ENCODE data around the gene CAPN5.

CAPN5 gene

GRCh38 chr11:77154381-77155081, 87.8 kb downstream of the CAPN5 start:
- DNase-seq: no peak

DNA sequence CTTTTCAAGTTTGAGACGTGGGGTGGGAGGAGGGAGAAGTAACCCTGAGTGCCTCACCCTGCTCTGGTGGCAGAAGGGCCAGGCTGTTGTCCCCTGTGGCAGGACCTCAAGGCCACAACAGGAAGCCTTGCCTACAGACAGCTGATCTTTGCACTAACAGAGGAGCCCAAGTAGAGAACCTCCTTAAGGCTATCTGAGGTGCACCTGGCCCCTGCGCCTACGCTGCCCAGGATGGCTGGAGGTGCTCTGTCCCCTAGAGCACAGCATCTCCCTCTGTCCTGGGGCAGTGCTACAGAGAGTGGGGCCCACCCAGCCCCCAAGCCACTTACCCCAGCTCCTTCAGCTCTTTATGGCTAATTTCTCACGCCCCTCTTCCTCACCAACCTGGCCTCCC, 88.3 kb downstream of the CAPN5 start:
- no peak for DNase-seq

- no peak for DNase-seq
These were observed 88.9 kb downstream of the CAPN5 start for GRCh38 chr11:77155556-77156130.

DNA sequence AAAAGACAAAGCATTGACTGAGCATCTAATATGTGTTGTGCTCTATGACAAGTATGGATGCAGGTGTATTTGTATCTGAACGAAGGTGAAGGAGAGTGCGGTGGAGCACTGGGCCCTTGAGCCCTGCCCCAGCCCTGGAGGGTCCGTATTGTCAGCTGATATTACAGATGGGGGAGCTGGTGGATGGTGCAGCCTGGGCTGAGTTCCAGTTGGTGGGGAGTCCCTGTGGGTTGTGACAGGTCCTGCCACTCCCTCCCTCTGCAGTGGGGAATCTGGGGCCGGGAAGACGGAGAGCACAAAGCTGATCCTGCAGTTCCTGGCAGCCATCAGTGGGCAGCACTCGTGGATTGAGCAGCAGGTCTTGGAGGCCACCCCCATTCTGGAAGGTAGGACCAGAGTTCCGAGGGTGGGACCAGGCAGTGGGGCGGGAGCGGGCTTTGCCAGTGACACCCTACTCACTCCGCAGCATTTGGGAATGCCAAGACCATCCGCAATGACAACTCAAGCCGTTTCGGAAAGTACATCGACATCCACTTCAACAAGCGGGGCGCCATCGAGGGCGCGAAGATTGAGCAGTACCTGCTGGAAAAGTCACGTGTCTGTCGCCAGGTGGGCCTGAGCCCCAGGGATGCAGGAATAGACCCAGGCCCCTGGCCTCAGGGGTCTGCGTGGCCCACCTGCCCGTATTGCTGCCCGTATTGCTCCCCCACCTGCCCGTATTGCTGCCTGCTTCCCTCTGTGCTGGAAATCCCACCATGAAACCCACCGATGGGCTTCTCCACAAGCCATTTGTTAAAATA, 89.8 kb downstream of the CAPN5 start:
- DNase-seq: no peak

- DNase-seq: no peak
These were observed 91.4 kb downstream of the CAPN5 start for GRCh38 chr11:77158041-77158695.

DNA sequence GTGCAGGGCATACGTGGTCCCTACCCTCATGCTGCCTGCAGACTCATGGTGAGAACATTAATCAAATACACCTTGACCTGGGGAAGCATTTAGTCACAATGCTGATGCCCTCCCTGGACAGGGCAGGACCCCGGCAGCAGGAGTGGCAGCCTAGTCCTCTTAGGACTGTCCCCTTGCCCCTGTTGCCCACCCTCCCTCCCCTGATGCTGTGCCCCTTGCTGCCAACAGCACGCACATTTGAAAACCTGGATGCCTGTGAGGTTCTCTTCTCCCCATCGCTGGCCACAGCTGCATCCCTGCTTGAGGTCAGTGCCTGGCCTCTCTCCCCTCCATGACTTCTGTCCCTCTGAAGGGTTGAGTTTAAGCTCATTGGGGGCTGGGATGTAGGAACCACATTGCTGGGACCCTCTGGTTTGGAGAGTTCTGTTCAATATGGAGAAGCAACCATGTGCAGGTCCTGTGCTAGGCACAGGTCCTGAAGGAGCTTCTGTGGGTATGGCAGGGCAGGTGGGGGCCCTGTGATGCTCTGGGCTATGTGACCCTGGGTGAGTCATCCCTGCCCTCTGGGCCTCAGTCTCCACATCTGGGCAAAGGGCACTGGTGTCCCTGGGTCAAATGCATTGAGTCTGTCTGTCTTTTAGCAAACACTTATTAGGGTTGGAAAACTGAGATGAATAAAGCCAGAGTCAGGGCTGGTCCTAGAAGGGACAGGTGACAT, 92.6 kb downstream of the CAPN5 start:
- no peak for DNase-seq

DNA sequence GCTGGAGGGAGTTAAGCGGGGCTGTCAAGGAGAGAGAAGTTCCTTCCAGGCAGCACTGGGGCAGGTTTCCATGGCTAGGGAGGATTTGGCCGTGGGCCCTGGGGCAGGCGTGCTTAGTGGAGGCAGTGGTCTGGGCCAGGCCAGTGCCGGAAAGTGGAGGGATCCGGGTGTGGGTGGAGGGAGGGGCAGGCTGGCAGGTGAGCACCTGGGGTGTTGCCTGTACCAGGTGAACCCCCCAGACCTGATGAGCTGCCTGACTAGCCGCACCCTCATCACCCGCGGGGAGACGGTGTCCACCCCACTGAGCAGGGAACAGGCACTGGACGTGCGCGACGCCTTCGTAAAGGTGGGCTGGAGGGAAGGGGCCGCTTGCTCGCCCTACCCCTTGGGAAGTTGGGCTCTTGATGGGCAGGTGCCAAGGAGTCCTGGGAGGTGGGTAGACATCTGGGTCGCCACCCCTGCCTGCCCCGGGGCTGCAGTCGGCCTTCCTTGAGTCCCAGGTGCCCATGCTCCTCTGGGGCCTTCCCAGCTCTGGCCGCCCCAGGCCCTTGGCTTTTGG, 93.2 kb downstream of the CAPN5 start:
- DNase-seq: no peak

- no peak for DNase-seq
These were observed 96.5 kb downstream of the CAPN5 start for GRCh38 chr11:77163271-77163670.

GRCh38 chr11:77165066-77165465, 98.3 kb downstream of the CAPN5 start:
- no peak for DNase-seq

- DNase-seq: no peak
These were observed 99.2 kb downstream of the CAPN5 start for GRCh38 chr11:77166021-77166420.

DNA sequence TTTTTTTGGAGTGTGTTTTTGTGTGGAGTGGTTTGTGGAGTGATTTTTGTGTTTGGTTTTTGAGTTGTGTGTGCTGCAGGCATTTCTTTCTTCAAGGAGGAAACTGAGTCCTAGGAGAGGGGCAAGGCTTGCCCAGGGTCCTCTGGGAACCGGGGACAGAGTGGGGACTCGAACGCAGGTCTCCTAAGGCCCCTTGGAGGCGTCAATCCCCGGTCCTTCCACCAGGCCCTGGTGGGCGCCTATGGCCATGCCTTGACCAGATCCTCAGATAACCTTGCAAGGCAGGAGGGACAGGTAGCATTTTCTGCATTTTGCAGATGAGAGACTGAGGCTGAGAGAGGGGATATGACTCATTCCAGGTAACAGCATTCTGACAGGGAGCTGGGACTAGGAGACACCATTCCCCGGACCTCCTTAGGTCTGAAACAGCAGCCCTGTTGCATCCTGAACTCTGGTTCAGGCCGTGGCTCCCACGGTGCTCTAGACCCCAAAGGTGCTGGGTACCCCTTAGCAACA, 100.4 kb downstream of the CAPN5 start:
- DNase-seq: no peak

GRCh38 chr11:77167791-77168190, 101.0 kb downstream of the CAPN5 start:
- DNase-seq: no peak

DNA sequence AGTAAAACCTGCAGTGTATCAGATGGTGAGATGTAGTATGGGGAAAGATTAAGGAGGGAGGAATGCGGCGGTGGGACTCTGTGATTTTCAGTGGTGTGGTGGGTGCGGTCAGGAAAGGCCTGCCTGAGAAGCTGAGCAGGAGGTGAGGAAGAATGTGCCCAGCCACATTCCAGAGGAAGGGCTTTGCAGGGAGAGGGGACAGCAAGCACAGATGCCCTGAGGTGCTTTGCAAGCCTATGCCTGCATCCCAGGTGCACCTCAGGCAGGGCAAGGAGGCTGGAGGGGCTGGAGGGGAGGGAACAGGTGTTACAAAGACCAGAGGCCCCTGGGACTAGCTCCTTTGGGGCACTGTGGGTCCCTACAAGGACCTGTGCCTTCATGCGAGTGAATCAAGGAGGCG, 103.3 kb downstream of the CAPN5 start:
- DNase-seq: no peak

- no peak for DNase-seq
These were observed 104.5 kb downstream of the CAPN5 start for GRCh38 chr11:77171254-77171653.

DNA sequence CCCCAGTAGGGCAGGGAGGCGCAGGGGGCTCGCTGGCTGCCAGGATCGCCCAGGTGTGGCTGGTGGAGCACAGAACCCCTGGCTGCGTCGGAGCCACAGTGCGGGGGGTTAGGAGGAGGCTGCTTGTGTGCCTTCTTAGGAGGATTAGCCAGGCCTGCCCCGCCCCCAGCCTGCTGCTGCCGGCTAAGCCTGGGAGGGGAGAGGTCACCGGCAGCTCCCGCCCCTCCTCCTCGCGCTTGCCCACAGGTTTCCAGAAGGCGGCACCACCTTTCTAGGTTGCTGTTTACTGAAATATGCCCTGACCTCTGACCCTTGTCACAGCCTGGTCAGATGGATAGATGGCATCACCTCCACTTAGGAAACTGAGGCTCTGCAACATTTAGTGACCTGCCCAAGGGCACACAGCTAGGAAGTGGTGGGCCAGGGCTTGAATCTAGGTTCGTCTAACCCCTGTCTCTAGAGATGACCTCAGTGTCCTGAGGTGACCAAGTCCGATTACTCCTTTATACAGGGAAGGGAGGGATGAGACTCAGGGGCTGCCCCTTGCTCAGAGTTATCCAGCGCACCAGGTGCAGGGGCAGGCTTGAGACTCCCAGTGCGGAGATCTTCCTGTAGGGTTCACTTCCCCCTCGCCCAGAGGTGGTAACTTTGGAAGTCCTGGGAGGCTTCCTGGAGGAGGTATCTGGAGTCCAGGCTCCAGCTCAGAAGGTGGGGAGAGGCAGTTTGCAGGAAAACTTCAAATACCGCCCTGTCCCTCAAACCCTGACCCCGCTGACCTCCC, 105.3 kb downstream of the CAPN5 start:
- no peak for DNase-seq

GRCh38 chr11:77172666-77172982, 105.9 kb downstream of the CAPN5 start:
- no peak for DNase-seq

GRCh38 chr11:77173494-77173893, 106.7 kb downstream of the CAPN5 start:
- DNase-seq: no peak

- DNase-seq: no peak
These were observed 107.8 kb downstream of the CAPN5 start for GRCh38 chr11:77174559-77174958.

GRCh38 chr11:77175021-77175842, 108.5 kb downstream of the CAPN5 start:
- no peak for DNase-seq
